NCI-H524 (cell line): ENCODE data around the gene TULP1.
A peak's percentile ranks its signal among the peaks of the same experiment; 100 is the strongest.

Experiments
- DNase-seq, 2 experiments: peaks; one replicate each; lab custom pipeline; 2025; lab: John Stamatoyannopoulos, UW

Gene TULP1

GRCh38 chr6:35496841-35497570 is 15.7 kb downstream of the TULP1 start, which contains the start of gene TEAD3:
Gene TEAD3 (minus strand): TSS chr6:35497079.
- peak in 1 of 2 experiments; percentile 31 for DNase-seq

- DNase-seq: no peak
Measured at GRCh38 chr6:35496036-35496840, 16.5 kb downstream of the TULP1 start.

GRCh38 chr6:35495258-35496035 is 17.2 kb downstream of the TULP1 start:
- DNase-seq: no peak

- DNase-seq: no peak
Measured at GRCh38 chr6:35494161-35494563, 18.5 kb downstream of the TULP1 start.

GRCh38 chr6:35493307-35493983 is 19.3 kb downstream of the TULP1 start:
- no peak for DNase-seq

- DNase-seq: no peak
Measured at GRCh38 chr6:35492974-35493284, 19.8 kb downstream of the TULP1 start.

GRCh38 chr6:35492258-35492973 is 20.3 kb downstream of the TULP1 start:
- peak in 1 of 2 experiments; percentile 29 for DNase-seq

GRCh38 chr6:35491558-35492257 is 21.0 kb downstream of the TULP1 start:
- DNase-seq: peak in 1 of 2 experiments; percentile 23

GRCh38 chr6:35490821-35491557 is 21.7 kb downstream of the TULP1 start:
- DNase-seq: no peak

- peak; percentile 82 to 94 for DNase-seq
Measured at GRCh38 chr6:35489995-35490791, 22.5 kb downstream of the TULP1 start.

GRCh38 chr6:35489066-35489465 is 23.6 kb downstream of the TULP1 start:
- no peak for DNase-seq

GRCh38 chr6:35488517-35488862 is 24.2 kb downstream of the TULP1 start:
- no peak for DNase-seq

GRCh38 chr6:35487658-35488516 is 24.8 kb downstream of the TULP1 start:
- DNase-seq: no peak

GRCh38 chr6:35486005-35486925 is 26.4 kb downstream of the TULP1 start:
- no peak for DNase-seq

- peak in 1 of 2 experiments; percentile 23 for DNase-seq
Measured at GRCh38 chr6:35485402-35485877, 27.3 kb downstream of the TULP1 start.

- no peak for DNase-seq
Measured at GRCh38 chr6:35484921-35485392, 27.7 kb downstream of the TULP1 start.
